DMS53 treated with DMSO at 0.1 percent for 48 hours (cell line): ENCODE measurements around the gene MR1.
"Not testable (repeated sequence)": the region's sequence is repeated elsewhere in the genome, so short reads cannot be mapped to it uniquely, and the experiment has no call there.

Source experiments
- DNase-seq: peaks from one replicate; lab custom pipeline; 2025; ENCODE audit not compliant: unreplicated experiment; lab: John Stamatoyannopoulos, UW

Gene MR1

GRCh38 chr1:181028615-181029014 lies 5.2 kb upstream of the MR1 start:
- no peak for DNase-seq

- no peak for DNase-seq
These were observed 1.2 kb upstream of the MR1 start for GRCh38 chr1:181032535-181032934.

- peak; percentile 40 for DNase-seq
These were observed 520 bp upstream of the MR1 start for GRCh38 chr1:181033128-181033798.

GRCh38 chr1:181035210-181035609 lies 1.4 kb downstream of the MR1 start:
- not testable (repeated sequence) for DNase-seq

- DNase-seq: no peak
These were observed 2.5 kb downstream of the MR1 start for GRCh38 chr1:181036107-181036836.

GRCh38 chr1:181037386-181037785 lies 3.6 kb downstream of the MR1 start:
- no peak for DNase-seq

GRCh38 chr1:181038399-181038873 lies 4.7 kb downstream of the MR1 start:
- peak; percentile 46 for DNase-seq

- DNase-seq: no peak
These were observed 6.6 kb downstream of the MR1 start for GRCh38 chr1:181040284-181040865.

- DNase-seq: peak; percentile 72
These were observed 9.5 kb downstream of the MR1 start for GRCh38 chr1:181043025-181043888.

- no peak for DNase-seq
These were observed 10.7 kb downstream of the MR1 start for GRCh38 chr1:181044449-181044966.

GRCh38 chr1:181045946-181046345 lies 12.2 kb downstream of the MR1 start:
- not testable (repeated sequence) for DNase-seq

GRCh38 chr1:181049378-181049777 lies 15.6 kb downstream of the MR1 start:
- DNase-seq: no peak

GRCh38 chr1:181050922-181051321 lies 17.1 kb downstream of the MR1 start:
- no peak for DNase-seq

- no peak for DNase-seq
These were observed 22.8 kb downstream of the MR1 start for GRCh38 chr1:181056560-181056959.

- peak; percentile 2 for DNase-seq
These were observed 23.3 kb downstream of the MR1 start for GRCh38 chr1:181057079-181057478.

GRCh38 chr1:181059435-181059834 lies 25.7 kb downstream of the MR1 start:
- no peak for DNase-seq

- no peak for DNase-seq
These were observed 26.3 kb downstream of the MR1 start for GRCh38 chr1:181060066-181060465.

- DNase-seq: not testable (repeated sequence)
These were observed 27.2 kb downstream of the MR1 start for GRCh38 chr1:181060947-181061346.

GRCh38 chr1:181061487-181061886 lies 27.7 kb downstream of the MR1 start:
- DNase-seq: no peak

GRCh38 chr1:181061891-181062835 lies 28.4 kb downstream of the MR1 start:
- DNase-seq: no peak
